ENCODE data around the gene ARRDC2. TPM values are rescaled to one million over a fixed set of nuclear protein-coding genes. Genes with fewer than 3 reads are reported as not detected.

ARRDC2 gene
- 48.2 to 65.6 TPM (median 62.1 TPM) in 5 replicates for total RNA-seq (2022; extraction: Qiagen RNA extraction)

GRCh38 chr19:18007917-18008673, at the start of gene ARRDC2:
ARRDC2 (plus strand) TSS chr19:18008170; CDS start chr19:18008311, 141 bp downstream.

GRCh38 chr19:17966550-17967256, 41.3 kb upstream of the ARRDC2 start, which contains the start of gene KCNN1:
KCNN1 (plus strand) TSS chr19:17967107; CDS start chr19:17973889, 6,782 bp downstream.

Other genes starting within 250 kb of the ARRDC2 start
- gene B3GNT3, start 213.0 kb upstream of the ARRDC2 start, total RNA-seq (2022; extraction: Qiagen RNA extraction): 3.1 to 5.2 TPM (median 4.9 TPM) in 5 replicates
- gene INSL3, start 186.7 kb upstream of the ARRDC2 start, total RNA-seq (2022; extraction: Qiagen RNA extraction): 0.31 to 1.0 TPM (median 0.57 TPM) in 5 replicates
- 0.16 to 0.32 TPM (median 0.20 TPM) in 5 replicates for gene JAK3, start 160.2 kb upstream of the ARRDC2 start, total RNA-seq (2022; extraction: Qiagen RNA extraction)
- 1,970 to 2,203 TPM (median 2,076 TPM) in 5 replicates for gene RPL18A, start 148.3 kb upstream of the ARRDC2 start, total RNA-seq (2022; extraction: Qiagen RNA extraction)
- gene SLC5A5, start 136.2 kb upstream of the ARRDC2 start, total RNA-seq (2022; extraction: Qiagen RNA extraction): 0.10 to 0.47 TPM (median 0.35 TPM) in 5 replicates
- 102 to 123 TPM (median 110 TPM) in 5 replicates for gene CCDC124, start 75.2 kb upstream of the ARRDC2 start, total RNA-seq (2022; extraction: Qiagen RNA extraction)
- gene KCNN1, start 41.1 kb upstream of the ARRDC2 start, total RNA-seq (2022; extraction: Qiagen RNA extraction): 0.23 to 1.6 TPM (median 0.94 TPM) in 5 replicates
- gene IL12RB1, start 78.8 kb downstream of the ARRDC2 start, total RNA-seq (2022; extraction: Qiagen RNA extraction): not detected in 5 replicates
- gene MAST3, start 89.6 kb downstream of the ARRDC2 start, total RNA-seq (2022; extraction: Qiagen RNA extraction): 1.4 to 3.0 TPM (median 2.5 TPM) in 5 replicates
- gene PIK3R2, start 145.0 kb downstream of the ARRDC2 start, total RNA-seq (2022; extraction: Qiagen RNA extraction): 2.0 to 12.5 TPM (median 9.4 TPM) in 5 replicates
- 8.2 to 17.6 TPM (median 12.3 TPM) in 5 replicates for gene IFI30, start 165.6 kb downstream of the ARRDC2 start, total RNA-seq (2022; extraction: Qiagen RNA extraction)
- gene MPV17L2, start 185.0 kb downstream of the ARRDC2 start, total RNA-seq (2022; extraction: Qiagen RNA extraction): 9.3 to 12.5 TPM (median 10.6 TPM) in 5 replicates
- gene RAB3A, start 195.9 kb downstream of the ARRDC2 start, total RNA-seq (2022; extraction: Qiagen RNA extraction): 0.64 to 0.93 TPM (median 0.65 TPM) in 5 replicates
- gene PDE4C, start 218.3 kb downstream of the ARRDC2 start, total RNA-seq (2022; extraction: Qiagen RNA extraction): 0.09 to 0.48 TPM (median 0.24 TPM) in 4 of 5 replicates, not detected in the other

Measured in A549 treated with dexamethasone at 1 μM for 4 hours (cell line).